Transverse colon (tissue), 4 donors: ENCODE results near the gene YBX2. TPM values are rescaled to one million over a fixed set of nuclear protein-coding genes. Genes with fewer than 3 reads are reported as not detected.
A peak's percentile ranks its signal among the peaks of the same experiment; 100 is the strongest.

Experiments
- DNase-seq: peaks from one replicate; pipeline ENCODE4 v3.0.0-alpha.2; 2019
- H3K27ac ChIP-seq, 4 donors: fragments of 200-600 bp; sonication (generic); 2 replicates each; pipeline ENCODE4 v1.5.1; 2016 to 2018; ENCODE audit warnings: inconsistent platforms in 4 of 4
- H3K27me3 ChIP-seq: fragments of 200-600 bp; sonication (generic); 2 replicates; pipeline ENCODE4 v1.5.1; 2017; ENCODE audit warnings: inconsistent platforms
- H3K36me3 ChIP-seq, 4 donors: fragments of 200-600 bp; sonication (generic); 2 replicates each; pipeline ENCODE4 v1.5.1; 2017 to 2019; ENCODE audit warnings: inconsistent platforms in 4 of 4
- H3K4me1 ChIP-seq, 4 donors: fragments of 200-600 bp; sonication (generic); 2 replicates each; pipeline ENCODE4 v1.5.1; 2017 to 2020; ENCODE audit warnings: inconsistent platforms in 4 of 4
- H3K4me3 ChIP-seq, 4 donors: fragments of 200-600 bp; sonication (generic); 1 replicate in 1 of 4; 2 replicates in 3 of 4; pipeline versions ENCODE4 v1.5.1 to v1.6.1; 2017 to 2019; ENCODE audit warnings: inconsistent platforms in 4 of 4
- H3K9me3 ChIP-seq, 2 donors: fragments of 200-600 bp; sonication (generic); 2 replicates each; pipeline ENCODE4 v1.5.1; 2017 to 2019; ENCODE audit warnings: inconsistent platforms in 2 of 2
- CTCF ChIP-seq, 5 experiments: fragments of 200-600 bp in 3 of 5; fragments of 450-650 bp in 2 of 5; sonication (generic) in 3 of 5; IDR thresholded peaks; 1 replicate in 2 of 5; 2 replicates in 3 of 5; pipeline ENCODE4 v1.5.1; 2016 to 2017; ENCODE audit warnings: antibody characterized with exemption in 5 of 5, inconsistent platforms in 3 of 5, mild to moderate bottlenecking in 2 of 5, moderate library complexity in 1 of 5
- EP300 ChIP-seq: sonication (generic); formaldehyde crosslinking; IDR thresholded peaks from one replicate; pipeline ENCODE4 v1.6.1; 2017; ENCODE audit warnings: antibody characterized with exemption, low read depth
- POLR2A ChIP-seq: fragments of 450-650 bp; IDR thresholded peaks from one replicate; pipeline ENCODE4 v1.6.1; 2016; ENCODE audit warnings: antibody characterized with exemption, mild to moderate bottlenecking, moderate library complexity
- POLR2AphosphoS5 ChIP-seq, 3 donors: sonication (generic); formaldehyde crosslinking; IDR thresholded peaks; one replicate each; pipeline ENCODE4 v1.6.1; 2016; ENCODE audit warnings: antibody characterized with exemption in 3 of 3
- WGBS, 2 donors: methylation state at CpG; one replicate each; pipeline ENCODE4 v1.1.5; 2018; ENCODE audit warnings: low coverage in 1 of 2; 5-methylcytosine and 5-hydroxymethylcytosine counted together
- in situ Hi-C, 4 donors: fragments of 200-750 bp; cut with MboI; loops; one replicate each; pipeline versions ENCODE4 v1.15.0 to v1.15.1; 2017; ENCODE audit warnings: low sequenced_read_pairs in 3 of 4, low pct_ligation_motif_present in 1 of 4, low pct_unique_long_range_greater_than_20kb in 1 of 4
- intact Hi-C: fragments of 100-400 bp; cut with DNase I; formaldehyde crosslinking; loops from one replicate; pipeline ENCODE4 v1.15.1; 2023; ENCODE audit warnings: low total_unique reads
- total RNA-seq, 4 donors: library from RNA; depleted of rRNA; stranded (reverse); fragments of >200 nt; gene quantifications; one replicate each; pipeline ENCODE4 v1.1.0, GENCODE V29; 2016

YBX2 gene
- total RNA-seq, 4 donors from 2014 or later = 23.1 to 151 (median 43.4) TPM

GRCh38 chr17:7332111-7332510, 37.7 kb upstream of the YBX2 start:
- Histone ChIP-seq H3K27me3 (peaks cover 4% of the 10 kb centered on the region), H3K4me3 (no peak overlapping the region), H3K4me1 (peaks cover 7 to 21% (median 14%) of the 10 kb centered on the region in 4 donors), H3K36me3 (no peaks in the 10 kb centered on the region), H3K9me3 (no peaks in the 10 kb centered on the region), H3K27ac (peak overlapping the region in 1 of 4 donors; percentile 17)
- intact Hi-C loops = no loop called here
- in situ Hi-C loops = loop anchor here in 1 of 4 donors (25.0 kb wide), 1 partner anchor 295 kb away; the partner anchor contains the start of genes SLC16A11 and SLC16A13
- DNase-seq = no peak
- TF ChIP-seq POLR2A (no peak), EP300 (no peak), CTCF (IDR thresholded peaks at IDR 0.05) (no peak), POLR2AphosphoS5 (IDR thresholded peaks at IDR 0.05) (no peak)
- WGBS, 2 donors = 0 to 59% methylated on average over 1 to 7 of the region's 7 CpGs

GRCh38 chr17:7330638-7331015, 36.2 kb upstream of the YBX2 start:
- Histone ChIP-seq H3K36me3 (no peaks in the 10 kb centered on the region), H3K27me3 (no peaks in the 10 kb centered on the region), H3K9me3 (no peaks in the 10 kb centered on the region), H3K4me1 (peaks cover 7 to 21% (median 14%) of the 10 kb centered on the region in 4 donors), H3K4me3 (peak overlapping the region in 3 of 4 donors; percentile 72 to 89 (median 82)), H3K27ac (peak overlapping the region; percentile 90 to 95 (median 92))
- 63% methylated on average over 13 of the region's 13 CpGs; no CpG with 5 or more reads in 1 of the 2 donors for WGBS, 2 donors
- TF ChIP-seq EP300 (no peak), POLR2AphosphoS5 (IDR thresholded peaks at IDR 0.05) (no peak), POLR2A (no peak), CTCF (IDR thresholded peaks at IDR 0.05) (no peak)
- intact Hi-C loops = no loop called here
- DNase-seq = no peak
- in situ Hi-C loops = loop anchor here in 1 of 4 donors (25.0 kb wide), 1 partner anchor 293 kb away; the partner anchor contains the start of genes SLC16A11 and SLC16A13

- 1% methylated on average over 34 of the region's 34 CpGs; no CpG with 5 or more reads in 1 of the 2 donors for WGBS, 2 donors
- intact Hi-C loops = no loop called here
Observed at GRCh38 chr17:7329997-7330637, 35.7 kb upstream of the YBX2 start.

More at GRCh38 chr17:7329997-7330637, 35.7 kb upstream of the YBX2 start:
- no peaks in the 10 kb centered on the region for H3K36me3 ChIP-seq
- no peaks in the 10 kb centered on the region for H3K9me3 ChIP-seq
- peak overlapping the region; percentile 90 to 95 (median 92) for H3K27ac ChIP-seq
- peaks cover 7 to 21% (median 14%) of the 10 kb centered on the region in 4 donors for H3K4me1 ChIP-seq
- H3K27me3 ChIP-seq = no peaks in the 10 kb centered on the region
- peak overlapping the region; percentile 50 to 89 (median 77) for H3K4me3 ChIP-seq
- in situ Hi-C loops = loop anchor here in 1 of 4 donors (25.0 kb wide), 1 partner anchor 293 kb away; the partner anchor contains the start of genes SLC16A11 and SLC16A13
- peak; percentile 80 for DNase-seq
- TF ChIP-seq POLR2A (no peak), EP300 (no peak), CTCF (IDR thresholded peaks at IDR 0.05) (no peak), POLR2AphosphoS5 (IDR thresholded peaks at IDR 0.05) (no peak)
